Activated T-helper 1 cell treated with Interleukin-2 at 50 U/mL for 16 hours (primary cell): ENCODE data around the gene KCTD4.
"Not testable (repeated sequence)": the region's sequence is repeated elsewhere in the genome, so short reads cannot be mapped to it uniquely, and the experiment has no call there.

ENCODE experiments used
- DNase-seq: peaks from one replicate; pipeline ENCODE4 v3.0.0-alpha.2; 2020; ENCODE audit warnings: low read depth

KCTD4 gene

DNA sequence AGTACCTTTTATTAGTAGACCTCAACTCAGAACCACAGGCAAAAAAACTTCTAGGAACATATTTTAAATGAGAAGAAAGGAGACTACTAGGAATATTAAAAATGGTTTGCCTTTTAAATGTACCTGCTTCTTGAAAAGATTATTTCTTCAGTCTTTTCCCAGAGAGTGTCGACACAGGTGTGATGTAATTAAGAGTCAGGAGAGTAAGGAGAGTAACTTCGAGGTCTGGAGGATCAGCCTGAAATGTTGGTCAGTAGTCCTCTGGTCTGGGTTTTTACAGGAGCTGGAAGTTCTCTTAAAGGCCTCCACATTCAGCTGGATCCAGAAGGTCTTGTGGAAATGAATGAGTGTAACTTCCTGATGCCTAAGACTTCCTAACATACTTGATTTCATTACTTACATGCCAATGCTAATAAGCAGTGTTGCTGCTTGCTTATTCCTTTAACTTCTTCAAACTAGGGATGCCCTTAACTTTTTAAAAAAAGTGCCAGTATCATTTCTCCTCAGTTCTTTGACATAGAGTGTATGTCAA, at the start of gene KCTD4:
KCTD4 (minus strand) TSS at position 345 of the 532 bp plus-strand sequence. CDS start 6,478 bp downstream, outside the sequence.
- DNase-seq: no peak

DNA sequence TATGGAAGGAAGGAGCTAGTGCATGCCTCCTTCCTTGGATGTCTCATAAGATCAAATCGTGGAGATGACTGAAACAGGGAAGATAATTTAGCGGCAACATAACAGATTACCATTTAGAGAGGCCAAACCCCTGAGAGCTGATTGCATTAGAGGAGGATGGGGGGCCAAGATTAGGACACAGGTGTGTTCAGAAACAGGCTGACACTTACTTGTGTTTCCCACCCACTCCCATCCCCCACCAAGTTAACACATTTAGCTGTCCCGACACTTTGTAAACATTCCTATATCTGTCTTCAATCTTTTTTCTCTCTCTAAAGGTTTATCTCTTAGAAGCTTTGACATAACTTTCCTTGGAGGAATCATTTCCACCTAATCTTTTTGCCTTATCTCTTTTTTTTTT, 48.8 kb upstream of the KCTD4 start:
- DNase-seq: no peak

DNA sequence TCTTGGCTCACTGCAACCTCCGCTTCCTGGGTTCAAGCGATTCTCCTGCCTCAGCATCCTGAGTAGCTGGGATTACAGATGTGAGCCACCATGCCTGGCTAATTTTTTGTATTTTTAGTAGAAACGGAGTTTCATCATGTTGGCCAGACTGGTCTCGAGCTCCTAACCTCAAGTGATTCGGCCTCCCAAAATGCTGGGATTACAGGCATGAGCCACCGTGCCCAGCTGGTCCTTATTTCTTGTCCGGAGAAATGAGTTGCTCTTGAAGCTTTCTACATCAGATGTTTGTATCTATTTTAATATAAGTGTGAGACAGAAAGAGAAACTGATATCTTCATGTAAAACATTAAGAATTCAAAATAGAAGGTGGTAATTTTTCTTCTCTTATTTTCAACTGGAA, 43.9 kb upstream of the KCTD4 start:
- DNase-seq: not testable (repeated sequence)

DNA sequence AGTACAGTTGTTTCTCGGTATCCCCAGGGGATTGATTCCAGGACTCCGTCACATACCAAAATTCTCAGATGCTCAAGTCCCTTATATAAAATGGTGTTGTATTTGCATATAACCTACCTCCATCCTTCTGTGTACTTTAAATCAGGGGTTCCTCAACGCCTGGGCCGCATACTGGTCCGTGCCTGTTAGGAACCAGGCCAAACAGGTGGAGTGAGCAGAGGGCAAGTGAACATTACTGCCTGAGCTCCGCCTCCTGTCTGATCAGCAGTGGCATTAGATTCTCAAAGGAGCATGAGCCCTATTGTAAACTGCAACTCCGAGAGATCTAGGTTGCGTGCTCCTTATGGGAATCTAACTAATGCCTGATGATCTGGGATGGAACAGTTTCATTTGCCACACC, 42.2 kb upstream of the KCTD4 start:
- DNase-seq: no peak

DNA sequence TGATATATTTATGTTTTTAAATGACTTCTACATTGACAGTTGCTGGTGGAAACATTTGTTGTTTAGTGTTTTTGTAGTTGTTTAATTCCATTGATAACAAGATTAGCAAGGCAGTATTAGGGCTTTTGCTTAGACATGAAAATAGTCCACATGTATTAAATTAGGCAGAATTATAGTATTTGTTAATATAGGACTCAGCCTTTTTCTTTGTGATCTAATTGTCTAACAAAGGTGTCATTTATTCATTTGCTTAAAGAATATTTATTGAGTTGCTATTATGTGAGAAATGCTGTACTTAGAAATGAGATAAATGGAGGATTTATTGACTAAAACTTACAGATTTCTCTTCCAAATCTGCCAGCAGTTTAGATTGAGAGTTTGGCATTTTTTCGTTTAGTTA, 41.7 kb upstream of the KCTD4 start:
- DNase-seq: no peak

DNA sequence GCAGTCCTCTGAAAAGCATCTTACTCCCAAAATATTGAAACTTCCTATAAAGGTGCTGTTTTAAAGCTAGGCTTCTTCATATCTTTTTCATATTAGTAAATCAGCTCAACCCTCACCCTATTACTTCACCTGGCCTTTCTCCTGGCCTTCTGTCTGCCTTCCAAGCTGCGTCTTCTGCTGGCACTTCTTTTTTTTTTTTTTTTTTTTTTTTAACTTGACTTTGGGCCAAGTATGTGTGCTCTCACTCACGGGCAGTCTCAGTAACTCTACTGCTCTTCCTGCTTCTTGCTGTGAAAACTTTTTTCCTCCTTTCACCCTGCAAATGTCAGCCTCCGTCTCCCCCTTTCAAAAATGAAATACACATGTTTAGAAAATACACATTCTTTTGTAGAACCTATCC, 41.2 kb upstream of the KCTD4 start:
- DNase-seq: no peak

DNA sequence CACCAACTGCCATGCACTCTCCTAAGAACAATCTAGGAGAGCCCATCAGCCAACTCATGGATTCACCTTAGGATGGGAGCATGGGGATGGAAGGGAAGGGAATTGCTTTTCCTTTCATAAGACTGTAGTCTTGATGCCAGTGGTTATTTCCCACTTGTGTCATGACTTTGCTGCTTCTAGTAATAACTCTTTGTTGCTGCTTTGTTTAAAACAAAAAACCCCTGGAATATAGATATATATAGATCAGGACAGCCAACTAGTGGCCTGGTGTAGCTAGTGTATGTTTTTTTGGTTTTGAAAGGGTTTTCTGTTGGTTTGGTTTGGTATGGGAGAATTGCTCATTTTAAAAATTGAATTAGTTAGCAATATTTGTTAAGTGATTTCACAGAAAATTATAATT, 39.3 kb upstream of the KCTD4 start:
- DNase-seq: no peak

DNA sequence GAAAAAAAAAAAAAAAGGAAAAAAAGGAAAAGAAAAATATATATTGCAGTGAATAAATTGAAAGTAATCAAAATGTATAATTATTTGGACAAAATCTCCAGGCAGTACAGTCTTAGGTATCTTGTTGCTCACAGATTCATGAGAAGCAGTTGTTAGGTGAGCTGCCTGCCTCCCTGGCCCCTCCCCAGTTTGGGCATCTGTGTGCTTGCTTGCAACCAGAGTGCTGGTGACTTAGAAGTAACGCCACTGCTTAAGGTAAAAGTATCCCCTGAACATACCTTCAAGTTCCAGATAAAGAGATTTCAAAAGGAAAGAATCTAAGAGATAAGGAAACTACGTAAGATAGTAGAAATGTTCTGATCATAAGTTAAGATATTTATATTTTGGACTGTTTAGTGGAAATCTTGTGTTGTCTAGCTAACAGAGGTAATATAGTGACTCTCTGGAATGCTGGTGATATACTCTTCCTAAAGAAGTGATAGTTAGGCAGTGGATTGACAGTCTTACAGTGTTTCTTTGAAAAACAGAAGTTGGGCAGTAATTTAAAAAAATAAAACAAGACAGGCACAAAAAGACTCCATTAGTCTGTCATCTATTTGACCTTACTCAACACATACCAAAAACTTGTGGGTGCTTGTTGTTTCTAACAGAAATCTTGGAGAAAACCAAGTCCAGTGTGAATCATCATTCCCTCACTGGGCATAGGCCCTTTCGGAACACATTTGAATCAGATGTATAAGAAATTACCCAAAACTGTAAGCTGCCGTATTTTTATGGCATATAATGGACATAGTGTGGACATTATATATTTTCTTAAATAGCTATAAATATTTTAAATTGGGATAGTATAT, 38.3 kb upstream of the KCTD4 start:
- no peak for DNase-seq

DNA sequence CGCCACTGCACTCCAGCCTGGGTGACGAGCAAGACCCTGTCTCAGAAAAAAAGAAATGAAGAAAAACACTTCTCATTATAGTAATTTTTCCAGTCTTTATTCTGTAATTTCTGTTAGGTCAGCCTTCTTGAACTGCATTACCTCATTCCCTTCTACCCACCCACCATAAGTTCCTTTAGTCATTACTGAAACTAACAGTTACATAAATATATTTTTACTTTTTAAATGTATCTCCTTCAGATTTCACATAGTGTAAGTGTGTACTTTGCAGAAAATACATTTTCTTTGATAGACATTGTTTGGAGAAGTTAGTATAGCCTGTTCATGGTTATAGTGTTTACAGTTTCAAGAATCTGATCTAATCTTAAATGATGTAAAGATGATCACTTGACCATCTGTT, 31.7 kb upstream of the KCTD4 start:
- DNase-seq: no peak

DNA sequence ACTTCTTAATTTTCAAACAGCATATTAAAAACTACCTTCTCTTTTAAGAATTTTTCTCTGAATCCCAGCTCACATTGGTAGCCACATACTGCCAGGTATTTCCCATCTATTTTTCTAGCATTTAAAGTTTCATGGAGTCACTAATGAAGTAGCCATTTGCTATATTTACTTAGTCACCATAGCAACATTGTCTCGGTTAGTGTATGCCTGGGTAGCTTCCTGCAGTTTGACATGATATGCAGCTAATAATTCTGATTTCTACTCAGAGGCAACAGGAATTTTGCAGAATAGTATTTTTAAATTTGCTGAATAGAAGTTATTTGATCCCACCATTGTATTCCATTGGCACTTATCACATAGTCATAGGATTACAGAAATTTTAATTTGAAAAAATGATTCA, 30.9 kb upstream of the KCTD4 start:
- no peak for DNase-seq

DNA sequence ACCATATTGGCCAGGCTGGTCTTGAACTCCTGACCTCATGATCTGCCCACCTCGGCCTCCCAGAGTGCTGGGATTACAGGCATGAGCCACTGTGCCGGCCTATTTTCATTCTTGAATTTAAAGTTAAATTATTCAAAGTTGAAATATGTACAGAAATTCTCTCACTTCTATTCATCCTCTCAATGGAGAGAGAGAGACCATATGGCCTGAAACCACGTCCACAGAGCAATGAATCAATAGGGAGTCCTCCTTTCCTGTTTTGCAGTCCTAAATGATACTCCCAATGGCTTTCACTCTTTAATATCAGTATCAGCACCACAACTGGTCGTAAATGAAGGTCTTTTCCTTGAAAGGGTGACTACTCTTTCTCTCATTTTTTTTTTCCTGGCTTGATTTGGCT, 30.5 kb upstream of the KCTD4 start:
- DNase-seq: no peak

DNA sequence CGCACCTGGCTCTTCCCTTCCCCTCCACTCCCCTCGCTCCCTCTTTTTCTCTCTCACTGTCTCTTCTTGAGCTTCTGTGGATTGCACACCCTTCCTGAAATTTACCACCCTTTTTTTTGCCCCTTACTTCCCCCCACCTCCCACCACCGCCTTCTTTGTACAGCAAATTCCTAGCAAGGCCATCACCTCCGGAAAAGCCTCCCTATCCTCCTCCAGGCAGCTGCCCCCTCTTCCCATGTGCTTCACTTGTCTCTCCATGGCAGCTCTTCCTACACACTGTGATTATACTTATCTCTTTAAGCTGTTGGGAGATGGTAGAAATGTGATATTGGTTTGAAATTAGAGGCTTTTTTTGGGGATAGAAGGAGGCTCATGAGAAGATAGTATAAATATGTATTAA, 28.3 kb upstream of the KCTD4 start:
- no peak for DNase-seq

DNA sequence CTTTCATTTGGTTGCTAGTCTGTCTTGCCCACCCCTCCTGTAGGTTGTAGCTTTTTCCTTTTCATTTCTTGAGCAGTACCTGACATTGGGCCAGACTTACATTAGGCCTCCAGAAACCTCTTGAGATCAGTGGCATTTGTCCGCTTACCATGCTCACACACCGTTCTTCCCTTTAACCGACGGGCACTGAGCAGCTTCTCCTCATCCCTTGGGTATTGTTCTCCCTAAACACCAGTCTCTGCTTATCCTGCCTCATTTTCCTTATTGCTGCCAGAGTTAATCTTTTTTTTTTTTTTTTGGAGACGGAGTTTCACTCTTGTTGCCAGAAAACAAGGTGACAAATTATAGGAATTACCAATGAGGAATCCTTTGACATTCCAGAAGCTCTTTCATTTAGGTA, 27.2 kb upstream of the KCTD4 start:
- DNase-seq: no peak

DNA sequence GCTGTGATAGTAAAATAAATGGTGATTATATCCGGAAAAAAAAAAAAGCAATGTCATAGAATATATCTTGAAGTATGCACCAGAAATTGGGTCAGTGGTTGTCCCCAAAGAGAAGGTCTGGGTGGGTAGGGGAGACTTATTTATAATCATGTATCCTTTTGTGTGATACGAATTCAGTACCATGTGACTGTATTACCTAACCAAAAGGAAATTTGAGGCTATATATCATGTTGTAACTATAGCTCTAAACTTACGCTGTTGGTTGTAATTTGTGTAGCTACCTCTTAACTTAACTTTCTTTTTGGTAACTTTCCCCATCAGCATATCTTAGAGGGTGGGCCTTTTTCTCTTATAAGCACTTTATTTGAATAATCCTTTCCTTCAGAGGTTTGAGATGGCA, 25.2 kb upstream of the KCTD4 start:
- DNase-seq: no peak

DNA sequence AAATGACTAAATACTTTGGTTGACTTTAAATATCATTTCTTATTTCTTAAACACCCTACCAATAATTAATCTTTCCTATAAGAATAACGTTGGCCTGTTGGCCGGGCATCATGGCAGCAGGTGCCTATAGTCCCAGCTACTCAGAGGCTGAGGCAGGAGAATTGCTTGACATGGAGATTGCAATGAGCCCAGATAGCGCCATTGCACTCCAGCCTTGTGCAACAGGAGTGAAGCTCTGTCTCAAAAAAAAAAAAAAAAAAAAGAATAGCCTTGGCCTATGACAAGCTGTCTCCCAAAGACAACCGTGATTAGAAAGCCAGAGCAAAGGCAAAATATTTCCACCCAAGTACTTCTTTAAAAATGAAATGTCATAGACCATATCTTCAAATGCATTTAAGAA, 24.5 kb upstream of the KCTD4 start:
- no peak for DNase-seq

DNA sequence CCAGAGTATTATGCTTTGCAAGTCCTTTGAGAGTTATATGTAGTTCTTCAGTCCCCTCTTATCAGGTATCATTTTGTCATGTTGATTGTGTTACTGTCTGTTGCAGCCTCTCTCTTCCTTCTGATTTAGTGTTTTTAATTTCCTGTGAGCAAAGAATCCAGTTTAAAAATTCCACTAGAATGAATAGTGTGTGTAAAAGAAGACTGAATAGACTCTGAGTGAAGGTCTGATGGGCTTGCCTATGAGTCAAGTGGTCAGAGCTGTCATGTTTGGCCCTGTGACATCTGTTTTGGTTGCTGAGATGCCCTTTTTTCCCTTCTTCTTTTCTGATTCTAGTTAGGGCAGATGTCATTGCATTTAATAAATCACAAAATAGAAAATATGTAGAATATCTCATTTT, 23.3 kb upstream of the KCTD4 start:
- DNase-seq: no peak

DNA sequence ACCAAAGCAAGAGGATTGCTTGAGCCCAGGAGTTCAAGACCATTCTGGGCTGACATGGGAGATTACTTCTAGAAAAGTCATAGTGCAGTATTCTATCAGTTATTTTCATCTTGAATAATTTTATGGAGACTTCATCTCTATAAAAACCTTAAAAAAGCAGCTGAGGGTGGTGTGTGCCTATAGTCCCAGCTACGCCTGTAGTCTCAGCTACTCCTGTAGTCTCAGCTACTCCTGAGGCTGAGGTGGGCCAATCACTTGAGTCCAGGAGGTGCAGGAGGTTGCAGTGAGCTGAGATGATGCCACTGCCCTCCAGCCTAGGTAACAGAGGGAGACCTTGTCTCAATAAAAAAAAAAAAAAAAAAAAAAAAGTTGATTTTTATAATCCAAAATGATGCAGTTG, 22.1 kb upstream of the KCTD4 start:
- no peak for DNase-seq

DNA sequence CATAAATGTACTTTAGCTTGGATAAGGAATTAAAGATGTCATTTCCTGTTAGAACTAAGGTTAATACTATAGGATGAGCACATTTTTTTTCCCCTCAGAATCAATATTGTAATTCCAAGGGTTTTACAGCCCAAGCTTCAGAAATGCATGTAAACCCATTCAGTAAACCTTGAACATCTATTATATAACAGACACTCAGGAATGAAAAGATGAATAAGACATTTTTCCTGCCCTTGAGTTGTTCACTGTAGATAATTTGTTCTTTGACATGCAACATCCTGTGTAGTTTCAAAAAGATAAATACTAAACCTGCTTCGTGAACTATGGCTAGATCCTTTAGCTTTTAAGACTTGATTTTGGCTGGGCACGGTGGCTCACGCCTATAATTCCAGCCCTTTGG, 21.7 kb upstream of the KCTD4 start:
- no peak for DNase-seq

DNA sequence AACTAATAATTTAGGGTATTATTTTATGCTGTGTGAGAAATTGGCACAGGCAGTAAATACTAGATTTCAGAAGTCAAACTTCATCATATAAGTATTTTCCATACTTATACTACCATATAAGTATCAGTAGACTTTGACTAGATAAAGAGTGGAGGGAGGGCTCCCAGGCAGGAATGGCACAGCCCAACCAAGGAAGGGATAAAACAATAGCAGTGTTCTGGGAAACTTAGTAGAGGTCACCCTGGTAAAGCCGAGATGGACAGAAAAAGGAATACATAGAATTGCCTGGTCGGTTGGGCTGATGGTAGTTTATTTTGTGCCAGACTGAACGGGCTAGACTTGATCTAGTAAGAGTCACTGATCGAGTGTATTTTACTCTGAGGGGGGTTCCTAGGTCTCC, 19.6 kb upstream of the KCTD4 start:
- no peak for DNase-seq

DNA sequence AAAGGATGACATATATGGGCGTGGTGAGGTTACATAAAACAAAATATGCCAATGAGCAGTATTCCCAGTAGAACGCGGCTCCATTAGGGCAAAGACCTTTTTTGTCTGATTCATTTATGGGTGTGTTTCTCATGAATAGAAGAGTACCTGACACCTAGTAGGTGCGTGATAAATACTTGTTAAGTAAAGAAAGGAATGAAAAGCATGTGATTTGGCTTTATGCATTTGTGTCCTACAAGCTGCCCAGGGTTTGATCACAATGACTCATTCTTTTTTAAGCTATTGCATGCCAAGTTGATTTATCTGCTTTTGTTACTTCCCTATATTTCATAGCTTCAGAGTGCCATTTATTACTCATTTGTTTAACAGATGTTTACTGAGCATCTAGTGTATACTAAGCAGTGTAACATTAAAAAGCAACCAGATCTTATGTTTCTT, 19.1 kb upstream of the KCTD4 start:
- DNase-seq: no peak

DNA sequence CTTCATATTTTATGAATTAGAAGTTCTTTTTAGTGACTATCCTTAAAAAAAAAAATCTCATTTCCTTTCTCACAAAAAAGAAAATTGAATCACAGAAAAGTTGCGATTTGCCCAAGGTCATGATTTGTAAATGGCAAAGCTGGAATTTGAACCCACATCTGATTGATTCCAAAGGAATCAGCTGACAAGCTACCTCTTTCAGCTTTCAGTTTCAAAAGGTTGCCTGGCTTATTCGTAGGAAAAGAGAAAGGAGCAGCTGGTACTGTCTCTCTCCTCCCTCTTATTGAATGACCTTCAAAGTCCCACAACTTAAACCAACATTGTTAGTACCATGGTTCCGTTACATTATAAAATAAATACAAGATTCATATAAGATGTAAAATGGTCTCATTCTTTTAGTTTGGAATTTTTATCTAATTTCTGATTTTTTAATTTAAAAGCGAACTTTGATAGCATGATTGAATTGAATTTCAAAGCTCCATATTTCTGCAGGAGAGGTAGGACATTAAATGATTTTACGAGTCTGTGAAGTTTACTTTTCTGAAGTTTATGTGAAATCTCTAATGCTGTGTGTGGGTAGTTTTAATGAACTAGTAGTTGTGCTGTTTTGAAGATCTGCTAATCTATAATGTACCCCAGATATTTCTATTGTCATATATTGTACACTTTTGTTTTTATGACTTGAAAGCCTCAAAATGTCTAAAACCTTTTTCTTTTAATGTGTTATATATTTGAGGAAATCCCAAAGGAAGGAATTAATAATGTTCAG, 18.5 kb upstream of the KCTD4 start:
- DNase-seq: no peak

DNA sequence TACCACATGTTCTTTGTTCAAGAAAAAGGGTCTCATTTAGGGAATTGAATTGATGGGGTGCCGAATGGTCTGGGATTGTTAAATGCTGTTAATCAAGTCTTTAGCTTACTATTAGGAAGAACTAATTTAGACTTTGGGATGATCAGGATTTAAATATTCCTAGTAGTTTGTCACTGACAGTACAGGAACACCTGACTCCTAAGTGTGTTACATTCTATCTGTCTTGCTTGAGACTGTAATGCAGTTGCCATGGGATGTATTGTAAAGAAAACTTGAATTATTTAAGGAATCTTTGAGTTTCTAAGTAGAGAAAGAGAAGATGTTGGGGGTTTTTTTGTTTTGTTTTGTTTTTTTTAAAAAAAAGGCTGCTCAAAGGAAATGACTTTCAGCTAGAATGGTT, 17.8 kb upstream of the KCTD4 start:
- no peak for DNase-seq

DNA sequence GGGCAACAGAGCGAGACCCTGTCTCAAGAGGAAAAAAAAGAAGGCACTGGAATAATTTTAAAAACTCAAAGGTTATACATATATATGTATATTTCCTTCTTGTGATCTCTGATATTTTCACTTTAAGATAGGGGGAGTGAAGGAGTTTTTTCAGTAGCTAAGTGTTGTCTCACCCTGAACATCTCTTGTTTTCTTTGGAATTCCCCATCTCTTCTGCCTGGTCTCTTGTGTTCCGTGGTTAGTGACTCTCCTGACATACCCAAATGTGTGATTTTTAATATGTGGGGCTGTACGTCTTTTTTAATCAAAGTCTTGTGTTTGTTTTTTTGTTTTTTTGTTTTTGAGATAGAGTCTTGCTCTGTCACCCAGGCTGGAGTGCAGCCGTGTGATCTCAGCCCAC, 15.3 kb upstream of the KCTD4 start:
- DNase-seq: no peak
